ENCODE measurements around the gene SORCS3.

The SORCS3 gene

DNA sequence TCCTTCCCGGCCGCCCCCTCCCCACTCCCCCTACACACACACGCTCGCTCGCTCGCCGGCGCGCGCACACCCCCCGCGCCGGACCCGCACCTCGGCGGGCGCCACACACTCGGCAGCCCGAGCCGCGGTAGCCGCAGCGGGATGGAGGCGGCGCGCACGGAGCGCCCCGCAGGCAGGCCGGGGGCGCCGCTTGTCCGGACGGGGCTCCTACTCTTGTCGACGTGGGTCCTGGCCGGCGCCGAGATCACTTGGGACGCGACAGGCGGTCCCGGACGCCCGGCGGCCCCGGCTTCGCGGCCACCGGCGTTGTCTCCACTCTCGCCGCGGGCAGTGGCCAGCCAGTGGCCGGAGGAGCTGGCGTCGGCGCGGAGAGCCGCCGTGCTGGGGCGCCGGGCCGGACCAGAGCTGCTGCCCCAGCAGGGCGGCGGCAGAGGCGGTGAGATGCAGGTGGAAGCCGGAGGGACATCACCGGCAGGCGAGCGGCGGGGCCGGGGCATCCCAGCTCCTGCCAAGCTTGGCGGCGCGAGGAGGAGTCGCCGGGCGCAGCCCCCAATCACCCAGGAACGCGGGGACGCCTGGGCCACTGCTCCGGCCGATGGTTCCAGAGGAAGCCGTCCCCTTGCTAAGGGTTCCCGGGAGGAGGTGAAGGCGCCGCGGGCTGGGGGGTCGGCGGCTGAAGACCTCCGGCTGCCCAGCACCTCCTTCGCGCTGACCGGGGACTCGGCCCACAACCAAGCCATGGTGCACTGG is at the start of gene SORCS3:
Gene SORCS3 (plus strand): TSS at position 104 of the 750 bp plus-strand sequence.
- no peak within 1 kb of the TSS for H3K4me3 ChIP-seq (ENCODE audit: low read depth, low read length)
- no peak for DNase-seq (ENCODE audit: low read depth)
- TF ChIP-seq, protein P1, sequence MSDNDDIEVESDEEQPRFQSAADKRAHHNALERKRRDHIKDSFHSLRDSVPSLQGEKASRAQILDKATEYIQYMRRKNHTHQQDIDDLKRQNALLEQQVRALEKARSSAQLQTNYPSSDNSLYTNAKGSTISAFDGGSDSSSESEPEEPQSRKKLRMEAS (IDR thresholded peaks at IDR 0.05; ENCODE audit: low read depth, low read length): no peak
- TF ChIP-seq MYC (IDR thresholded peaks at IDR 0.05; ENCODE audit: low read depth, low read length) (no peak), POLR2A (IDR thresholded peaks at IDR 0.05; ENCODE audit: extremely low read depth, insufficient read length) (no peak)
- TF ChIP-seq, protein P2, sequence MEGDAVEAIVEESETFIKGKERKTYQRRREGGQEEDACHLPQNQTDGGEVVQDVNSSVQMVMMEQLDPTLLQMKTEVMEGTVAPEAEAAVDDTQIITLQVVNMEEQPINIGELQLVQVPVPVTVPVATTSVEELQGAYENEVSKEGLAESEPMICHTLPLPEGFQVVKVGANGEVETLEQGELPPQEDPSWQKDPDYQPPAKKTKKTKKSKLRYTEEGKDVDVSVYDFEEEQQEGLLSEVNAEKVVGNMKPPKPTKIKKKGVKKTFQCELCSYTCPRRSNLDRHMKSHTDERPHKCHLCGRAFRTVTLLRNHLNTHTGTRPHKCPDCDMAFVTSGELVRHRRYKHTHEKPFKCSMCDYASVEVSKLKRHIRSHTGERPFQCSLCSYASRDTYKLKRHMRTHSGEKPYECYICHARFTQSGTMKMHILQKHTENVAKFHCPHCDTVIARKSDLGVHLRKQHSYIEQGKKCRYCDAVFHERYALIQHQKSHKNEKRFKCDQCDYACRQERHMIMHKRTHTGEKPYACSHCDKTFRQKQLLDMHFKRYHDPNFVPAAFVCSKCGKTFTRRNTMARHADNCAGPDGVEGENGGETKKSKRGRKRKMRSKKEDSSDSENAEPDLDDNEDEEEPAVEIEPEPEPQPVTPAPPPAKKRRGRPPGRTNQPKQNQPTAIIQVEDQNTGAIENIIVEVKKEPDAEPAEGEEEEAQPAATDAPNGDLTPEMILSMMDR (IDR thresholded peaks at IDR 0.05; ENCODE audit: low read depth, low read length): no peak

DNA sequence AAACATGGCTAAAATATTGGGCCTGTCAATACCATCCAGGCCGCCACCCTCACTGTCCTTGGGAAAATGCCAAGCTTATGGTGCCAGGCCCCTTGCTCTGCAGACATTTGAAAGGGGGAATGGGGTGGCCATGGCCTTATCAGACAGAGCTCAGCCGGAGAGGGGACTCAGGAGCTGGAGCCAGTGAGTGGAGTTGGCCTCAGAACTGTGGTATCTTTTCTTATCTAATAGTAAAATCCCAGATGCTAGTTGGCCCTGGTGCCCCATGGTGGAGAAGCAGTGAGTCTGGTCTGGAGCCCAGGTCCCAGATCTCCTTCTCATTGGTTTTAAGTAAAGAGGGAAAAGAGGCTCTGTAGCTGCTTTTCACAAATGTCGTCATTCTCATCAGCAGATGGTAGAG is 49.6 kb upstream of the SORCS3 start:
- no peak overlapping the region for H3K4me3 ChIP-seq (ENCODE audit: low read depth, low read length)
- TF ChIP-seq MYC (IDR thresholded peaks at IDR 0.05; ENCODE audit: low read depth, low read length) (no peak), POLR2A (IDR thresholded peaks at IDR 0.05; ENCODE audit: extremely low read depth, insufficient read length) (no peak)
- TF ChIP-seq, protein P2 (IDR thresholded peaks at IDR 0.05; ENCODE audit: low read depth, low read length): no peak
- TF ChIP-seq, protein P1 (IDR thresholded peaks at IDR 0.05; ENCODE audit: low read depth, low read length): no peak
- no peak for DNase-seq (ENCODE audit: low read depth)

DNA sequence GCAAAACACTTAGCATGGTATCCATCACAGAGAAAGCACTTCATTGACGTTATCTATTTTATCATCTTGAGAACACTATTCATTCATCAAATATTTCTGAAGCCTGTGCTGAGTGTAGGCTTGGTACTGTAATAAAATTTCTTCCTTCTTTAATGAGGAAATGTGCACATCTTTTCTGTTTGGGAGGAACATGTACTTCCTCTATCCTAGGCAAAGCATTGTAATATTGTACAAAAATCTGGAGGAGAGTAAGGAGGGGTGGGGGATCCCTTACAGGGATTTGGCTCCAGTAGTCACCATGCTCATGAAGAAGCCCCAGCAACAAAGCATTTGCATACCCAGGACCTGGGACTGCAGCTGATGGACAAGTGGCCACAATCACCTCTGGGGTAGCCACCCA is 39.9 kb upstream of the SORCS3 start:
- H3K4me3 ChIP-seq (ENCODE audit: low read depth, low read length): no peak overlapping the region
- TF ChIP-seq MYC (IDR thresholded peaks at IDR 0.05; ENCODE audit: low read depth, low read length): no peak
- TF ChIP-seq, protein P1 (IDR thresholded peaks at IDR 0.05; ENCODE audit: low read depth, low read length): no peak
- TF ChIP-seq, protein P2 (IDR thresholded peaks at IDR 0.05; ENCODE audit: low read depth, low read length): no peak
- DNase-seq (ENCODE audit: low read depth): no peak

DNA sequence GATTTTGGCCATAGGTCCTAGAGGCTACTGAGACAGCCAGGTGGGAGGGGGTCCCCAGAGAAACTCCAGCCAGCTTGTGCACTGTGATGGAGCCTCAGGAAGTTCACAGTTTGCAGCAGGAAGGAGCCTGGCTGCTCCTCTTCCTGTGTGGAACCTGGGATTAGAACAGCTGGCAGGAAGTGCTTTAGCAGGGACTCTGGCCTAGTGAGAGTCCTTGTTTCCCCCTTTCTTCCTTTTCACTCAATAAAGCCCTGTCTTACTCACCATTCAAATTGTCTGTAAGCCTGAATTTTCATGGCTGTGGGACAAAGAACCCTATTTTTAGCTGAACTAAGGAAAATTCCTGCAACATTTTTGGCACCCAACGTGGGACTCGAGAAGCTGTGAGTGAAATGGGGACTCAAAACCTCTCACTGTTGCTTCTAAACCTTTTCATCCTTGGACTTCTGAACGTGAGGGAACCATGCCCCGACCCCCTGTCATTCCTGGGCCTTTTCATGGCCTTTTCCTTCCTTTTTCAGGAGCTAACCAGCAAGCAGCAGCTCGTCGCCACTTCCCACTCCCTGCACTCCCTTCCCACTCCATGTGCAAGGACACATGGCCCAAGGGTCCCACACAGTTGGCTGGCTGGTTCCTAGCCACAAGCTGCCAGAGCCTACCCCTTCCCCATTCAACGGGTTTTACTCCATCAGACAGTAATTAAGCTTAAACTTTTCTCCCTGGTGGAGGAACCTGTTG is 32.8 kb upstream of the SORCS3 start:
- no peak overlapping the region for H3K4me3 ChIP-seq (ENCODE audit: low read depth, low read length)
- TF ChIP-seq, protein P2 (IDR thresholded peaks at IDR 0.05; ENCODE audit: low read depth, low read length): no peak
- TF ChIP-seq POLR2A (IDR thresholded peaks at IDR 0.05; ENCODE audit: extremely low read depth, insufficient read length) (no peak), MYC (IDR thresholded peaks at IDR 0.05; ENCODE audit: low read depth, low read length) (no peak)
- TF ChIP-seq, protein P1 (IDR thresholded peaks at IDR 0.05; ENCODE audit: low read depth, low read length): no peak
- no peak for DNase-seq (ENCODE audit: low read depth)

DNA sequence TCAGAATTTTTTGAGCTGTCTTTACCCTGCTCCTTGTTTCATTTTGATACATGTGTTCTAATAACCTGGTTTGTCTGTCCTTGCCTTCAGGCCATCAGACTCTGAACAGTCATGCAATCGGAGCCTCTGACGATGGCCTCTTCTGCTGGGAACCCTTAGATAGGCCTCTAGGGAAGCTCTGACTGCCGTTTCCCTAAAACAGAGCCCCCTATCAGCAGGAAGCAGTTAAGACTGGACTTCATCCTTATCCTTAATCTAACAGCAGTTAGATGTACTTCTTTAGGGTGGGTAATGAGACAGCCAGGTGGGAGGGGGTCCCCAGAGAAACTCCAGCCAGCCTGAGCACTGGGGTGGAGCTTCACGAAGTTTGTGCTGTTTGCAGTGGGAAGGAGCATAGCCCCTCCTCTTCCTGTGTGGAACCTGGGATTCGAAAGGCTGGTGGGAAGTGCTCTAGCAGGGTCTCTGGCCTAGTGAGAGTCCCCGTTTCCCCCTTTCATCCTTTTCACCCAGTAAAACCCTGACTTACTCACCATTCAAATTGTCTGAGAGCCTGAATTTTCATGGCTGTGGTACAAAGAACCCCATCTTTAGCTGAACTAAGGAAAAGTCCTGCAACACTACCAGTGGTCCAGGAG is 28.4 kb upstream of the SORCS3 start:
- TF ChIP-seq, protein P2 (IDR thresholded peaks at IDR 0.05; ENCODE audit: low read depth, low read length): no peak
- TF ChIP-seq, protein P1 (IDR thresholded peaks at IDR 0.05; ENCODE audit: low read depth, low read length): no peak
- no peak for TF ChIP-seq MYC (IDR thresholded peaks at IDR 0.05; ENCODE audit: low read depth, low read length)
- peak; percentile 9 for DNase-seq (ENCODE audit: low read depth)
- no peak overlapping the region for H3K4me3 ChIP-seq (ENCODE audit: low read depth, low read length)
